HUES64 (cell line): ENCODE data around the gene ABCB10.

Experiments
- H3K27ac ChIP-seq: 2 replicates; pipeline ENCODE4 v1.7.0; 2013; ENCODE audit warnings: low read depth, low read length, inconsistent platforms
- H3K27me3 ChIP-seq: 2 replicates; pipeline ENCODE4 v1.6.1; 2013; ENCODE audit warnings: mild to moderate bottlenecking, low read length; ENCODE audit not compliant: insufficient read depth
- H3K36me3 ChIP-seq: 2 replicates; pipeline ENCODE4 v1.6.1; 2013; ENCODE audit warnings: mild to moderate bottlenecking, low read length; ENCODE audit not compliant: insufficient read depth
- H3K4me1 ChIP-seq: 2 replicates; pipeline ENCODE4 v1.6.1; 2013; ENCODE audit warnings: mild to moderate bottlenecking, low read length, moderate library complexity; ENCODE audit not compliant: insufficient read depth
- H3K4me3 ChIP-seq: 2 replicates; pipeline ENCODE4 v1.5.1; 2013; ENCODE audit warnings: mild to moderate bottlenecking, low read length, moderate library complexity
- H3K9ac ChIP-seq: 2 replicates; pipeline ENCODE4 v1.6.1; 2013; ENCODE audit warnings: mild to moderate bottlenecking, low read depth, low read length
- H3K9me3 ChIP-seq: 2 replicates; pipeline ENCODE4 v1.6.1; 2013; ENCODE audit warnings: low read depth, low read length; ENCODE audit not compliant: insufficient read depth
- WGBS: fragments of 150-250, 120-280 bp; methylation state at CpG from one replicate; pipeline ENCODE4 v1.1.7; 2013; ENCODE audit warnings: missing lambda C conversion rate; 5-methylcytosine and 5-hydroxymethylcytosine counted together

Gene ABCB10

GRCh38 chr1:229590119-229590518 lies 31.6 kb upstream of the ABCB10 start:
- 97% methylated on average over 5 of the region's 5 CpGs for WGBS
- no peaks in the 10 kb centered on the region for H3K9me3 ChIP-seq
- H3K27ac ChIP-seq, result no peak overlapping the region
- H3K4me1 ChIP-seq, result no peaks in the 10 kb centered on the region
- H3K36me3 ChIP-seq, result peaks cover 20% of the 10 kb centered on the region
- no peak overlapping the region for H3K9ac ChIP-seq
- H3K27me3 ChIP-seq, result no peaks in the 10 kb centered on the region
- H3K4me3 ChIP-seq, result no peak overlapping the region

GRCh38 chr1:229585338-229585737 lies 26.8 kb upstream of the ABCB10 start:
- Histone ChIP-seq H3K27ac (no peak overlapping the region), H3K4me3 (no peak overlapping the region), H3K9me3 (no peaks in the 10 kb centered on the region), H3K4me1 (no peaks in the 10 kb centered on the region), H3K27me3 (no peaks in the 10 kb centered on the region), H3K36me3 (no peaks in the 10 kb centered on the region), H3K9ac (no peak overlapping the region)
- WGBS, result 98% methylated on average over 2 of the region's 2 CpGs

GRCh38 chr1:229582715-229583114 lies 24.2 kb upstream of the ABCB10 start:
- no peaks in the 10 kb centered on the region for H3K9me3 ChIP-seq
- H3K9ac ChIP-seq, result no peak overlapping the region
- no peaks in the 10 kb centered on the region for H3K27me3 ChIP-seq
- H3K4me3 ChIP-seq, result no peak overlapping the region
- H3K27ac ChIP-seq, result no peak overlapping the region
- 96% methylated on average over 4 of the region's 4 CpGs for WGBS
- H3K4me1 ChIP-seq, result peaks cover 12% of the 10 kb centered on the region; the same call in 1 of the 2 replicates
- no peaks in the 10 kb centered on the region for H3K36me3 ChIP-seq

GRCh38 chr1:229582011-229582694 lies 23.6 kb upstream of the ABCB10 start:
- H3K27ac ChIP-seq, result no peak overlapping the region

GRCh38 chr1:229581485-229581884 lies 23.0 kb upstream of the ABCB10 start:
- no peaks in the 10 kb centered on the region for H3K9me3 ChIP-seq
- H3K27ac ChIP-seq, result no peak overlapping the region
- WGBS, result 100% methylated on average over 1 of the region's 3 CpGs
- peaks cover 12% of the 10 kb centered on the region; the same call in 1 of the 2 replicates for H3K4me1 ChIP-seq
- H3K4me3 ChIP-seq, result no peak overlapping the region
- no peaks in the 10 kb centered on the region for H3K27me3 ChIP-seq
- no peak overlapping the region for H3K9ac ChIP-seq
- H3K36me3 ChIP-seq, result no peaks in the 10 kb centered on the region

More at GRCh38 chr1:229582011-229582694, 23.6 kb upstream of the ABCB10 start:
- Histone ChIP-seq H3K4me1 (peaks cover 12% of the 10 kb centered on the region; the same call in 1 of the 2 replicates), H3K9me3 (no peaks in the 10 kb centered on the region), H3K4me3 (no peak overlapping the region), H3K36me3 (no peaks in the 10 kb centered on the region), H3K27me3 (no peaks in the 10 kb centered on the region), H3K9ac (no peak overlapping the region)
- 87% methylated on average over 11 of the region's 11 CpGs for WGBS

- H3K27me3 ChIP-seq, result no peaks in the 10 kb centered on the region
- H3K9me3 ChIP-seq, result no peaks in the 10 kb centered on the region
- H3K27ac ChIP-seq, result no peak overlapping the region
- no peak overlapping the region for H3K9ac ChIP-seq
- WGBS, result 66% methylated on average over 9 of the region's 9 CpGs
- peaks cover 12% of the 10 kb centered on the region; the same call in 1 of the 2 replicates for H3K4me1 ChIP-seq
- H3K36me3 ChIP-seq, result no peaks in the 10 kb centered on the region
- H3K4me3 ChIP-seq, result no peak overlapping the region
These were observed 20.7 kb upstream of the ABCB10 start for GRCh38 chr1:229579059-229579673.

- Histone ChIP-seq H3K4me1 (peaks cover 12% of the 10 kb centered on the region; the same call in 1 of the 2 replicates), H3K27ac (no peak overlapping the region), H3K36me3 (no peaks in the 10 kb centered on the region), H3K9me3 (no peaks in the 10 kb centered on the region), H3K9ac (no peak overlapping the region), H3K4me3 (no peak overlapping the region), H3K27me3 (no peaks in the 10 kb centered on the region)
- 89% methylated on average over 13 of the region's 14 CpGs for WGBS
These were observed 19.9 kb upstream of the ABCB10 start for GRCh38 chr1:229578168-229579058.

- Histone ChIP-seq H3K9ac (no peak overlapping the region), H3K36me3 (no peaks in the 10 kb centered on the region), H3K4me3 (no peak overlapping the region), H3K4me1 (peaks cover 12% of the 10 kb centered on the region; the same call in 1 of the 2 replicates), H3K9me3 (no peaks in the 10 kb centered on the region), H3K27ac (no peak overlapping the region), H3K27me3 (no peaks in the 10 kb centered on the region)
- WGBS, result 97% methylated on average over 6 of the region's 6 CpGs
These were observed 16.4 kb upstream of the ABCB10 start for GRCh38 chr1:229574679-229575442.

- no peak overlapping the region for H3K9ac ChIP-seq
- no peak overlapping the region for H3K27ac ChIP-seq
- H3K4me3 ChIP-seq, result no peak overlapping the region
- WGBS, result 94% methylated on average over 2 of the region's 2 CpGs
- H3K36me3 ChIP-seq, result no peaks in the 10 kb centered on the region
- H3K9me3 ChIP-seq, result no peaks in the 10 kb centered on the region
- no peaks in the 10 kb centered on the region for H3K4me1 ChIP-seq
- H3K27me3 ChIP-seq, result no peaks in the 10 kb centered on the region
These were observed 13.8 kb upstream of the ABCB10 start for GRCh38 chr1:229572286-229572685.

GRCh38 chr1:229570891-229571516 lies 12.5 kb upstream of the ABCB10 start:
- Histone ChIP-seq H3K9me3 (no peaks in the 10 kb centered on the region), H3K4me3 (no peak overlapping the region), H3K4me1 (no peaks in the 10 kb centered on the region), H3K9ac (no peak overlapping the region), H3K36me3 (no peaks in the 10 kb centered on the region), H3K27me3 (no peaks in the 10 kb centered on the region), H3K27ac (no peak overlapping the region)
- WGBS, result 67% methylated on average over 2 of the region's 2 CpGs
